Measurements from ENCODE around the gene MUC6.

The MUC6 gene

DNA sequence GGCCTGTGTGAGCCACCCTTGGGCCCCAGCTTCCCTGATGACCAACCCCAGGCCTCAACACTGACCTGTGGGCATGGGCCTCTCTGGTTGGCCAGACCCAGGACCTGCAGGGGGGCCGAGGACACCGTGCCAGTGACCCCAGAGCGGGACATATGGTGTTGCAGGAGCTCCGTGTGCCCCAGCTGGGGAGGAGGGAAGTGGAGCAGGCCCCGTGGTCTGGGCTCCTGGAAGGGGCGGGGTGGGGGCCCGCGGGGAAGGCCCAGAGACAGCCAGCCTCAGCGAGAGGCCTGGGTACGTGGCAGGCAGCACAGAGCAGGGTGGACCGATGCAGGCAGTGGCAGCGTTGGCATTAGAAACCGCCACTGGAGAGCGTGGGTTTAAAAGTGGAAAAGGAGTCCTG is 22.2 kb downstream of the MUC6 start:
- TF ChIP-seq, protein P1, sequence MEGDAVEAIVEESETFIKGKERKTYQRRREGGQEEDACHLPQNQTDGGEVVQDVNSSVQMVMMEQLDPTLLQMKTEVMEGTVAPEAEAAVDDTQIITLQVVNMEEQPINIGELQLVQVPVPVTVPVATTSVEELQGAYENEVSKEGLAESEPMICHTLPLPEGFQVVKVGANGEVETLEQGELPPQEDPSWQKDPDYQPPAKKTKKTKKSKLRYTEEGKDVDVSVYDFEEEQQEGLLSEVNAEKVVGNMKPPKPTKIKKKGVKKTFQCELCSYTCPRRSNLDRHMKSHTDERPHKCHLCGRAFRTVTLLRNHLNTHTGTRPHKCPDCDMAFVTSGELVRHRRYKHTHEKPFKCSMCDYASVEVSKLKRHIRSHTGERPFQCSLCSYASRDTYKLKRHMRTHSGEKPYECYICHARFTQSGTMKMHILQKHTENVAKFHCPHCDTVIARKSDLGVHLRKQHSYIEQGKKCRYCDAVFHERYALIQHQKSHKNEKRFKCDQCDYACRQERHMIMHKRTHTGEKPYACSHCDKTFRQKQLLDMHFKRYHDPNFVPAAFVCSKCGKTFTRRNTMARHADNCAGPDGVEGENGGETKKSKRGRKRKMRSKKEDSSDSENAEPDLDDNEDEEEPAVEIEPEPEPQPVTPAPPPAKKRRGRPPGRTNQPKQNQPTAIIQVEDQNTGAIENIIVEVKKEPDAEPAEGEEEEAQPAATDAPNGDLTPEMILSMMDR (IDR thresholded peaks at IDR 0.05), result no peak

DNA sequence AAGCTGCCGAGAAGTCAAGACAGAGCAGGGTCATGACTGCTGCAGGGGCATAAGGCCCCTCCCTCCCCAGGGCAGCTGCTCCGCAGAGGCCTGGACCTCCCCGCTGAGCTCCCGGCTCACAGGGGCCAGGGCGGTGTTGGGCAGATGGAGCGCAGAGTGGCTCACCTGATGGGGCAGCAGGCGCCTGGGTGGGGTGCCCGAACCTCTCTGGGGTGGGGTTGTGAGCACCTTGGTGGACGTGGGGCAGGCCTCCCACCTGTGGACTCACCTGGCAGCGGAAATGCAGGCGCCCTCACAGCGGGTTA is 22.9 kb downstream of the MUC6 start:
- TF ChIP-seq, protein P1 (IDR thresholded peaks at IDR 0.05), result no peak

DNA sequence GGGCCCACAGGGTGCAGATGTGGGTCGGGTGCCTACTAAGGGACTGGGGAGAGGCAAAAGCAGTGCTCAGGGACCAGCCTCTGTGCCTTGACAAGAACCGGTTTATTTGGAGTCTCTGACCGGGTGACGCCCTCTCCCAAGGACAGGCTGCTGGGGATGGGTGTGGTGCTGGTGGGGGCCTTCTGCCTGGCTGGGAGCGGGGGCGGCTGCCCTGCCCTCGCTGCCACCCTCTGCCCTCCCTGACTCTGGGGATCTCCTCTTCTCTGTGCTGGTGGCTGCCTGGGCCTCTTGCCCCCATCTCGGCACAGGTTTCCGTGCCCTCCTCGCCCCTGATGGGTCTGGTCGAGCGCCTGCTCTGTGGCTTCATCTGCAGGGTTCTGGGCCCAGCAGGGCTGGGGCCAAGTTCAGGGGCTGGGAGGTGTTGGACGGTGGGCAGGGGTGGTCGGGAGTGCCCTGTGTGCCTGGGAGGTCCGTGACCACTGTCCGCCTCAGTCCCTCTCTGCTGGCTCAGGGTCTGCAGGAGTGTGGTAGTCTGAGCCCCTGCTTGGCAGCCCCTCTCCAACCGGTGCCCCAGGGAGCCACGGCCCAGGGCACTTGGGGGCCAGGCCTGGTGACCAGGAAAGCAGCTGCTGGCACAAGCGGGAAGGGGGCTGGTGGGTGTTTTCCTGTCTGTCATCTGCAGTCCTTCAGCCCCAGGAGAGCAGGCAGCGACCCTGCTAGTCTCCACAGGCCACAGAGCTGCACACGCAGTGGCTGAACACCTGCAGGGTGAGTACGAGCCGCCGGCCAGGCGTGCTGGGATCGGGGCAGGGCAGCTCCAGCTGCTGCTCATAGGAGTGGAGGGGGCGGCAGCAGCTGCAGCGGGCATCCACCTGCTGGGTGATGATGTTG is 23.5 kb downstream of the MUC6 start:
- TF ChIP-seq, protein P1 (IDR thresholded peaks at IDR 0.05), result no peak

DNA sequence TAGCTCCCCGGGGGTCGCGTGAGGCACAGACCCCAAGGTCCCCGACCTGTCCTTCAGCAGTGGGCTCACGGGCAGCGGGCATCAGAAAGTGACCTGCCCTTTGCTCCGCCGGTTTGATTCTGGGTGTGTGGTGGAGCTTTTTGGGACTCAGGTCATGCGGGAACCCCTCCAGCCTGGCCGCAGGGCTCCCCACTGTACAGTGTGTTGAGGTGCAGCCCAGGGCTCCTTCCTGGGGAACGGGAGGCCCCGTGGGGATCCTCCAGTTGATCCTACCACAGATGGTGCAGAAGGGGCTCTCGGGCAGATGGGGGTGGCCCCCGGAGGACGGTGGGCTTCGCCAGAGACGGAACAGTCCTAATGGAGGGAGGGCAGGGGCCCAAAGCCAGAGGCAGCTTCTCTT is 24.2 kb downstream of the MUC6 start:
- TF ChIP-seq, protein P1 (IDR thresholded peaks at IDR 0.05), result no peak

DNA sequence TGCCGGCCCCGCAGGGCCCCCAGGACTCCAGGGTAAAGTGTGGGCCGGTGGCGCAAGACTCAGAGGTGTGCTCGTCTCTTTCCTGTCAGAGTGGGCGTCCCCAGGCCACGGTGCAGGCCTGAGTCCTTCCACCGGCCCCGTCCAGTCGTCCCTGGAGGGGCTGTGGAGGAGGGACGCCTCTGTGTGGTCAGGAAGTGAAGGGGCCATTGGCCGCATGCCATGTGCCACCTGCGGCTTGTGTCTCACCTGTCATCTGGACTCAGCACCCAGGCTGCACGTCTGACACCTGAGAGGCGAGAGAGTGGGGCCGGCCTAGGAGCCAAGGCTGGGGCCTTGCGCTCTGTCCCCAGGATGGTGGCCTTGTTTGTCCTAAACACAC is 25.2 kb downstream of the MUC6 start:
- TF ChIP-seq, protein P1 (IDR thresholded peaks at IDR 0.05), result no peak

DNA sequence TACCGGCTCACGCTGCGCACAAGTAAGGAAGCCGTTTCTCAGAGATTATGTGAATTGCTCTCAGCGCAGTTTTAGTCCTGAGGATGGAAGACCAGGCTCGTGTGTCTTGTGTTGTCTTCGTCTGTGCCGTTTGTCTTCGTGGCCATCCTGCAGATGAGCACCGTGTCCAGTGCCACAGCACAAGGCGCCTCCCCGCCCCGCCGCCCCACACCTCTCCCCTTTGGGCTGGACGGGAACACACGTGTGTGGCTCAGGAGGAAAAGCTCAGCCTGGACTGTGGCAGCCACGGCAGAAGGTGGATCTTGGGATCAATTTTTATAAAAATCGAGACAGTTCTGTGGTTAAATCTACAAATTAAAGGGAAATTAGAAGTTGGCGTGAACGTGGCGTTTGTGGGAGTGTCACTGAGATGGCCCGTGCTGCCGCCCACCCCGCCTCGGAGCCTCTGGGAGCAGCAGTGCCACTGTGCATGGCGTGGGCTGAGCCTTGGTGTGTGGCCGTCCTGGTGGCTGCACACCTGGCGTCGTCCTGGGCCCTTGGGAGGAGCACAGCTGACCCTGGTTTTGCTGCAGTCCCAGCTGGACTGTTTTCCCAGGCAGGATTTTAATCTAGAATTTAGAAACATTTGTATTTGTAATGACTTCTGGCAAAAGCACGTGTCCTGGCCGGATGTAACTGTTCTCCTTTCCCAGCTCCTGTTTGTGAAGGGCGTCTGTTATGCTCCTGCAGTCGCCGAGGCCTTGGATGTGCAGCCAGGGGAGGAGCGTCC is 25.8 kb downstream of the MUC6 start:
- TF ChIP-seq, protein P1 (IDR thresholded peaks at IDR 0.05), result no peak

DNA sequence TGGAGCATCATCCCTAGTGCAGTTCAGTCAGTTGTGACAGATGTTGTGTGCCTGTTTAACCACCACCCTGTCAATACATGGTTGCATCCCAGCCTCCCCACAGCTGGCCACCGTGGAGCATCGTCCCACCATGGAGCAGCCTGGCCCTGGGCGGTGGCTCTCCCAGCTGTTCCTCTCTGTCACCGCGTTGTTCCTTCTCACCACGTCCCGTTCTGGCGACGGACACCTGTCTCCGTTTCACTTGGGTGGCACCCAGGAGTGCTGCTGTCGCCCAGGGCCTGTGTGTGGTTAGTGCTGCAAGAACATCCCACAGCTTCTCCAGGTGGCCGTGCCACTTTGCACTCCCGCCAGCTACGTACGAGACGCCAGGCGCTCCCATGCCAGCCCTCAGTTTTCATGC is 26.5 kb downstream of the MUC6 start:
- TF ChIP-seq, protein P1 (IDR thresholded peaks at IDR 0.05), result no peak

All from LNCAP (cell line).